Prostate gland (tissue), 2 donors: Measurements from ENCODE around the gene REPIN1. TPM values are rescaled to one million over a fixed set of nuclear protein-coding genes. Genes with fewer than 3 reads are reported as not detected.

Source experiments
- DNase-seq: peaks from one replicate; pipeline ENCODE4 v3.0.0-alpha.2; 2019; ENCODE audit warnings: low spot score
- H3K27ac ChIP-seq, 2 donors: fragments of 200-600 bp; sonication (generic); 2 replicates each; pipeline ENCODE4 v1.5.1; 2017 to 2019
- H3K27me3 ChIP-seq: fragments of 200-600 bp; sonication (generic); replicated peaks from 2 replicates; pipeline ENCODE4 v1.5.1; 2019; ENCODE audit not compliant: insufficient read depth
- H3K36me3 ChIP-seq, 2 donors: fragments of 200-600 bp; sonication (generic); 1 replicate in 1 of 2; 2 replicates in 1 of 2; pipeline versions ENCODE4 v1.5.1 to v1.8.1; 2017 to 2019
- H3K4me1 ChIP-seq: fragments of 200-600 bp; sonication (generic); replicated peaks from 2 replicates; pipeline ENCODE4 v1.5.1; 2019
- H3K4me3 ChIP-seq, 2 donors: fragments of 200-600 bp; sonication (generic); 2 replicates each; pipeline ENCODE4 v1.5.1; 2017 to 2019
- H3K9me3 ChIP-seq: fragments of 200-600 bp; sonication (generic); 2 replicates; pipeline ENCODE4 v1.5.1; 2017
- POLR2A ChIP-seq: fragments of 450-650 bp; IDR thresholded peaks from one replicate; pipeline ENCODE4 v1.6.1; 2016; ENCODE audit warnings: antibody characterized with exemption, mild to moderate bottlenecking
- POLR2AphosphoS5 ChIP-seq: sonication (generic); formaldehyde crosslinking; IDR thresholded peaks from one replicate; pipeline ENCODE4 v1.6.1; 2017; ENCODE audit warnings: antibody characterized with exemption
- whole genome bisulfite sequencing: methylation state at CpG from one replicate; pipeline ENCODE4 v1.1.5; 2018; 5-methylcytosine and 5-hydroxymethylcytosine counted together
- intact Hi-C: fragments of 100-400 bp; cut with DNase I; formaldehyde crosslinking; loops from one replicate; pipeline ENCODE4 v1.14.2; 2022
- total RNA-seq, 2 donors: library from RNA; depleted of rRNA; stranded (reverse); fragments of >200 nt; gene quantifications; one replicate each; pipeline ENCODE4 v1.1.0, GENCODE V29; 2016
- TF ChIP-seq, protein P1 (sequence below), 4 experiments: fragments of 200-600 bp in 2 of 4; fragments of 450-650 bp in 2 of 4; sonication (generic) in 2 of 4; IDR thresholded peaks; 1 replicate in 3 of 4; 2 replicates in 1 of 4; pipeline ENCODE4 v1.5.1; 2016 to 2019; ENCODE audit warnings: antibody characterized with exemption in 4 of 4, mild to moderate bottlenecking in 2 of 4, moderate library complexity in 2 of 4

REPIN1 gene
- total RNA-seq, 2 donors from 2014 or later: 150 to 171 TPM

GRCh38 chr7:150374026-150374425 is 5.4 kb downstream of the REPIN1 start:
- 72% methylated on average over 4 of the region's 4 CpGs for WGBS
- Histone ChIP-seq H3K9me3 (no peaks in the 10 kb centered on the region), H3K4me3 (no peak overlapping the region), H3K27me3 (no peaks in the 10 kb centered on the region), H3K27ac (peak overlapping the region; percentile 59 to 62), H3K36me3 (no peaks in the 10 kb centered on the region), H3K4me1 (peaks cover 29% of the 10 kb centered on the region)
- no peak for DNase-seq
- TF ChIP-seq, protein P1, sequence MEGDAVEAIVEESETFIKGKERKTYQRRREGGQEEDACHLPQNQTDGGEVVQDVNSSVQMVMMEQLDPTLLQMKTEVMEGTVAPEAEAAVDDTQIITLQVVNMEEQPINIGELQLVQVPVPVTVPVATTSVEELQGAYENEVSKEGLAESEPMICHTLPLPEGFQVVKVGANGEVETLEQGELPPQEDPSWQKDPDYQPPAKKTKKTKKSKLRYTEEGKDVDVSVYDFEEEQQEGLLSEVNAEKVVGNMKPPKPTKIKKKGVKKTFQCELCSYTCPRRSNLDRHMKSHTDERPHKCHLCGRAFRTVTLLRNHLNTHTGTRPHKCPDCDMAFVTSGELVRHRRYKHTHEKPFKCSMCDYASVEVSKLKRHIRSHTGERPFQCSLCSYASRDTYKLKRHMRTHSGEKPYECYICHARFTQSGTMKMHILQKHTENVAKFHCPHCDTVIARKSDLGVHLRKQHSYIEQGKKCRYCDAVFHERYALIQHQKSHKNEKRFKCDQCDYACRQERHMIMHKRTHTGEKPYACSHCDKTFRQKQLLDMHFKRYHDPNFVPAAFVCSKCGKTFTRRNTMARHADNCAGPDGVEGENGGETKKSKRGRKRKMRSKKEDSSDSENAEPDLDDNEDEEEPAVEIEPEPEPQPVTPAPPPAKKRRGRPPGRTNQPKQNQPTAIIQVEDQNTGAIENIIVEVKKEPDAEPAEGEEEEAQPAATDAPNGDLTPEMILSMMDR (IDR thresholded peaks at IDR 0.05): no peak
- TF ChIP-seq POLR2AphosphoS5 (no peak), POLR2A (no peak)
- intact Hi-C loops: no loop called here

DNA sequence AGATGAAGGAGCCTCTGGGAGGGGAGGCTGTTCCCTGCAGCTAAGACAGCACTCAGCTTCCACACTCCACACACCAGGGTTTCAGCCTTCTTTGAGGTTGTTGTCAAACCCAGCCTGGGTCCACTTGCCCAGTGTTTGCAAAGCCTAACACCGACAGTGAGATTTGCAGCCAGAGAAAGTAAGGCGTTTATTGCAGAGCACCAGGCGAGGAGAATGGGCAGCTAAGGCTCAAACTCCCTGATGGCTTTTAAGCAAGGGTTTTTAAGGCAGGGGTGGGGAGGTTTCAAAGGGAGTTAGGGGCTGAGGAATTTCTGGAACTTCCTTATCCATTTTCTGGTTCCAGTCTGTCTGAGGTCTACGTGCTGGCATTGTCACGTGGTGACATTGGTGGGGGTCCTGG is 5.8 kb downstream of the REPIN1 start:
- H3K4me3 ChIP-seq: no peak overlapping the region
- H3K27ac ChIP-seq: no peak overlapping the region
- no peaks in the 10 kb centered on the region for H3K9me3 ChIP-seq
- H3K36me3 ChIP-seq: no peaks in the 10 kb centered on the region
- 80% methylated on average over 5 of the region's 5 CpGs for WGBS
- TF ChIP-seq POLR2A (no peak), POLR2AphosphoS5 (no peak)
- TF ChIP-seq, protein P1 (IDR thresholded peaks at IDR 0.05): no peak
- H3K4me1 ChIP-seq: peaks cover 29% of the 10 kb centered on the region
- intact Hi-C loops: no loop called here
- DNase-seq: no peak
- H3K27me3 ChIP-seq: no peaks in the 10 kb centered on the region

DNA sequence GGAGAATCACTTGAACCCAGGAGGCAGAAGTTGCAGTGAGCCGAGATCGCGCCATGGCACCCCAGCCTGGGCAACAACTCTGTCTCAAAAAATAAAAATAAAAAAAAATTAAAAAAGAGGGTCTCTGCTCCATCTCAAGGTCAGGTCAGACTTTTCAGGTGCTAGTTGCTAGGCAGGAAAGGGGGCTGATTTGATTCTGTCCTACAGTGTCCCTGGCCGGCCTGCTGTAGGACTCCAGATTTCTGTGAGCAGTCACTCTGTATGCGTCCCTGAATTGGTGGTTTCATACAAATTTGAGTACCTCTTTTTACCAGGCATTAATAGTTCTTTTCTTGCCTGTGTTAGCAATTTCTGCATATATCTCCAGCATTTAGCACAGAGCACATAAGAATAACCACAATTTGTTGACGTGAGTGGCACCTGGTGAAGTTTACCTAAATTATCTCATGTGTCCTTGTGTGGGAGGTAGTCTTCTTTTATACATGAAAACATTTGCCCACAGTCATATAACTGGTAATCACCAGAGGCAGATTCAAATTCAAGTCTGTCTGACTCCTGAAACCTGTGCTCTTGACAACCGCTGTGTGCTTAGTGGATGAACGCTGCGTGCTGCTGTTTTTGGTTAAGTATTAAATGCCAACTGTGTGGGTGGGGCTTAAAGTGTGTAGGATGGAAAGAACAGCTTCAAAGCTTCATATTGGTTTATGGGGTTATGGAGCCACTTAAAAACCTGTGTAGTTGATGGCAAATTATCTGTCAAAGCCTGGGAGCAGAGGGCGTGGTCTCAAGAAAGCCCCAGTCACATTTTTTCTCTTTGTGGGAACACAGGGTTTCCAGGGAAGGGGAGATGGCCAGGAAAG is 7.3 kb downstream of the REPIN1 start:
- Histone ChIP-seq H3K27me3 (no peaks in the 10 kb centered on the region), H3K9me3 (no peaks in the 10 kb centered on the region), H3K4me1 (peaks cover 18% of the 10 kb centered on the region), H3K27ac (peak overlapping the region in 1 of 2 donors; percentile 9), H3K4me3 (no peak overlapping the region), H3K36me3 (no peaks in the 10 kb centered on the region)
- DNase-seq: no peak
- TF ChIP-seq POLR2AphosphoS5: no peak
- no peak for TF ChIP-seq POLR2A
- TF ChIP-seq, protein P1 (IDR thresholded peaks at IDR 0.05): no peak
- 82% methylated on average over 10 of the region's 10 CpGs for WGBS
- intact Hi-C loops: no loop called here

DNA sequence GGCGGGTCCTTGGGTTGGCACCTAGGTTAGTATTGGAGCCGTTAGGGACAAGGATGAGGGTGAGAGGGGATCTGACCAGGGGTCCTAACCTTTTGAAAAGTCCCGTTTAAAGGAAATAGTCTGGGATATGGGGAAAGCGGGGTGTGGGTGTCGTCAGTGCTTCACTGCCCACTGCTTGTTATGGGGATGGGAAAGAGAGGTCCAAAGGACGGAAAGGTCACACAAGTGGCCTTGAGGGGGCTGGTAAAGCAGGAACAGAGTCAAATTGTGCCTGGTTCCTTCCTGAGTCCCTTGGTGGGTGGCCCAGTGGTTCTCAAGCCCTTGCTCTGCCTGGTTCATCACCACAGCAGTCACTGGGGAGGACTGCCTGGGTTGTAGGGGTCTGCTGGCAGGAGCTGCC is 7.9 kb downstream of the REPIN1 start:
- Histone ChIP-seq H3K36me3 (no peaks in the 10 kb centered on the region), H3K27me3 (no peaks in the 10 kb centered on the region), H3K27ac (peak overlapping the region in 1 of 2 donors; percentile 9), H3K4me3 (no peak overlapping the region), H3K9me3 (no peaks in the 10 kb centered on the region), H3K4me1 (peaks cover 18% of the 10 kb centered on the region)
- TF ChIP-seq, protein P1 (IDR thresholded peaks at IDR 0.05): no peak
- TF ChIP-seq POLR2AphosphoS5: no peak
- TF ChIP-seq POLR2A: no peak
- intact Hi-C loops: no loop called here
- DNase-seq: no peak
- WGBS: 83% methylated on average over 6 of the region's 6 CpGs

GRCh38 chr7:150377196-150377595 is 8.6 kb downstream of the REPIN1 start:
- intact Hi-C loops: no loop called here
- WGBS: 46% methylated on average over 3 of the region's 3 CpGs
- no peak for DNase-seq
- Histone ChIP-seq H3K27ac (peak overlapping the region; percentile 93 to 94), H3K4me3 (no peak overlapping the region), H3K4me1 (peaks cover 21% of the 10 kb centered on the region), H3K27me3 (no peaks in the 10 kb centered on the region), H3K36me3 (no peaks in the 10 kb centered on the region), H3K9me3 (no peaks in the 10 kb centered on the region)
- TF ChIP-seq POLR2AphosphoS5: no peak
- TF ChIP-seq POLR2A: no peak
- TF ChIP-seq, protein P1 (IDR thresholded peaks at IDR 0.05): no peak
